Loucy (cell line): ENCODE data around the gene SLC10A7.

Experiments
- H2AFZ ChIP-seq: fragments of 200-600 bp; sonication (generic); 2 replicates; pipeline ENCODE4 v1.6.0; 2016; ENCODE audit warnings: antibody characterized with exemption, mild to moderate bottlenecking, low read length, moderate library complexity
- H3F3A ChIP-seq: fragments of 200-600 bp; 2 replicates; pipeline ENCODE4 v1.6.0; 2016; ENCODE audit warnings: antibody characterized with exemption, low read depth, mild to moderate bottlenecking
- H3K27me3 ChIP-seq: fragments of 200-600 bp; sonication (generic); 2 replicates; pipeline ENCODE4 v1.6.1; 2014; ENCODE audit warnings: low read length, mild to moderate bottlenecking; ENCODE audit not compliant: insufficient read depth, poor library complexity, severe bottlenecking
- H3K36me3 ChIP-seq: fragments of 200-600 bp; sonication (generic); 2 replicates; pipeline ENCODE4 v1.6.1; 2016; ENCODE audit warnings: low read length; ENCODE audit not compliant: insufficient read depth
- H3K4me1 ChIP-seq: fragments of 200-600 bp; sonication (generic); 2 replicates; pipeline ENCODE4 v1.5.1; 2014; ENCODE audit warnings: low read length, mild to moderate bottlenecking; ENCODE audit not compliant: insufficient read depth, poor library complexity, severe bottlenecking
- H3K4me2 ChIP-seq: fragments of 200-600 bp; sonication (generic); 2 replicates; pipeline ENCODE4 v1.6.0; 2014; ENCODE audit warnings: antibody characterized with exemption, low read length, low read depth, mild to moderate bottlenecking; ENCODE audit not compliant: poor library complexity, severe bottlenecking
- H3K4me3 ChIP-seq: fragments of 200-600 bp; sonication (generic); 2 replicates; pipeline ENCODE4 v1.5.1; 2014; ENCODE audit warnings: low read length, mild to moderate bottlenecking, mixed read lengths; ENCODE audit not compliant: poor library complexity, severe bottlenecking
- H3K79me2 ChIP-seq: fragments of 200-600 bp; sonication (generic); 2 replicates; pipeline ENCODE4 v1.6.1; 2014; ENCODE audit warnings: low read length; ENCODE audit not compliant: insufficient read depth
- H3K9ac ChIP-seq: fragments of 200-600 bp; sonication (generic); 2 replicates; pipeline ENCODE4 v1.6.0; 2014; ENCODE audit warnings: mild to moderate bottlenecking, low read depth, low read length, moderate library complexity; ENCODE audit not compliant: poor library complexity, severe bottlenecking
- H3K9me2 ChIP-seq: fragments of 200-600 bp; sonication (generic); replicated peaks from 2 replicates; pipeline ENCODE4 v1.6.1; 2016; ENCODE audit warnings: low read depth, low read length, mixed read lengths
- H3K9me3 ChIP-seq: fragments of 200-600 bp; sonication (generic); 2 replicates; pipeline ENCODE4 v1.6.1; 2014; ENCODE audit warnings: mild to moderate bottlenecking, antibody characterized with exemption, low read length, low read depth; ENCODE audit not compliant: insufficient read depth
- H4K20me1 ChIP-seq: fragments of 200-600 bp; sonication (generic); 2 replicates; pipeline ENCODE4 v1.6.0; 2014; ENCODE audit warnings: antibody characterized with exemption, low read length, mild to moderate bottlenecking; ENCODE audit not compliant: insufficient read depth, poor library complexity, severe bottlenecking
- CTCF ChIP-seq: fragments of 200-600 bp; sonication (generic); conservative IDR thresholded peaks from 2 replicates; pipeline ENCODE4 v1.5.1; 2014; ENCODE audit warnings: mild to moderate bottlenecking, antibody characterized with exemption, low read length
- EZH2phosphoT487 ChIP-seq: fragments of 200-600 bp; IDR thresholded peaks from 2 replicates; pipeline ENCODE4 v1.6.1; 2018; ENCODE audit warnings: antibody characterized with exemption, mild to moderate bottlenecking, moderate library complexity, borderline replicate concordance

SLC10A7 gene

GRCh38 chr4:146222313-146222712, 299.4 kb downstream of the SLC10A7 start:
- no peak overlapping the region for H3K4me3 ChIP-seq
- no peak overlapping the region for H3K9ac ChIP-seq
- TF ChIP-seq CTCF (no peak), EZH2phosphoT487 (no peak)
- no peaks in the 10 kb centered on the region for H3F3A ChIP-seq
- H3K27me3 ChIP-seq, result no peaks in the 10 kb centered on the region
- H3K36me3 ChIP-seq, result no peaks in the 10 kb centered on the region
- H3K79me2 ChIP-seq, result no peaks in the 10 kb centered on the region
- no peaks in the 10 kb centered on the region for H3K9me3 ChIP-seq
- no peaks in the 10 kb centered on the region for H4K20me1 ChIP-seq
- H3K4me2 ChIP-seq, result no peak overlapping the region
- no peak overlapping the region for H2AFZ ChIP-seq
- H3K4me1 ChIP-seq, result no peaks in the 10 kb centered on the region
- H3K9me2 ChIP-seq, result no peaks in the 10 kb centered on the region

- H3F3A ChIP-seq, result no peaks in the 10 kb centered on the region
- H3K79me2 ChIP-seq, result no peaks in the 10 kb centered on the region
- H3K4me3 ChIP-seq, result no peak within 1 kb of the TSS
- no peaks in the 10 kb centered on the region for H3K4me1 ChIP-seq
- H3K4me2 ChIP-seq, result no peak within 1 kb of the TSS
- H3K27me3 ChIP-seq, result no peaks in the 10 kb centered on the region
- no peaks in the 10 kb centered on the region for H3K9me3 ChIP-seq
- H3K9ac ChIP-seq, result no peak within 1 kb of the TSS
- H3K9me2 ChIP-seq, result no peaks in the 10 kb centered on the region
- H2AFZ ChIP-seq, result no peak within 1 kb of the TSS
- TF ChIP-seq EZH2phosphoT487 (no peak), CTCF (no peak)
- H4K20me1 ChIP-seq, result no peaks in the 10 kb centered on the region
- H3K36me3 ChIP-seq, result no peaks in the 10 kb centered on the region
Measured at GRCh38 chr4:146214238-146214637, 307.5 kb downstream of the SLC10A7 start, which contains the start of gene REELD1. REELD1 (plus strand) TSS chr4:146214538; CDS start chr4:146216953, 2,415 bp downstream.

DNA sequence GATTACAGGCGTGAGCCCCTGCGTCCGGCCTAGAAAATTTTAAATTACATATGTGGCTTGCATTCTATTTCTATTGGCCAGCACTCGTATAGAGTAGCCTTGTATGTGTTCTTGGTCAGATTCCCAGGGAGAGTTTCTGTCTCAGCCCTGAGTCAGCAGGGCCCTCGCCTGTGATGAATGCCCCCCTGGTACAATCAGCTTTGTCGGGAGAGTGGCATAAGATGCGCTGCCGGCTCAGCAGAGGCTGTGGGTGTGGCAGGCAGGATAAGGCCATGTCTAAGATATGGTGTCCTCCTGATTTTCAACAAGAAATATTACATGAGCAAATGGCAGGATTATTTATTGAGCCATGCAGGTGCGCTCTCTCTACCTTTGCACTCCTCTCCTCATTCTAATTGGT, 309.0 kb downstream of the SLC10A7 start:
- Histone ChIP-seq H3K36me3 (no peaks in the 10 kb centered on the region), H3K4me1 (no peaks in the 10 kb centered on the region), H3K27me3 (no peaks in the 10 kb centered on the region), H3K4me2 (no peak overlapping the region), H3K79me2 (no peaks in the 10 kb centered on the region), H2AFZ (no peak overlapping the region), H3K9ac (no peak overlapping the region), H3K9me3 (no peaks in the 10 kb centered on the region), H3K9me2 (no peaks in the 10 kb centered on the region), H4K20me1 (no peaks in the 10 kb centered on the region), H3K4me3 (no peak overlapping the region), H3F3A (no peaks in the 10 kb centered on the region)
- TF ChIP-seq CTCF (no peak), EZH2phosphoT487 (no peak)
